Left ventricle myocardium inferior (tissue), 1 donor: ENCODE measurements around the gene TTC39A. TPM values are rescaled to one million over a fixed set of nuclear protein-coding genes. Genes with fewer than 3 reads are reported as not detected.
A peak's percentile ranks its signal among the peaks of the same experiment; 100 is the strongest.

Source experiments
- DNase-seq: peaks from one replicate; pipeline ENCODE4 v3.0.0-alpha.2; 2020
- H3K27ac ChIP-seq: fragments of 200-600 bp; replicated peaks from 2 replicates; pipeline ENCODE4 v1.8.0; 2021
- H3K27me3 ChIP-seq: fragments of 200-600 bp; 2 replicates; pipeline ENCODE4 v1.8.0; 2021; ENCODE audit warnings: low read depth
- H3K36me3 ChIP-seq: fragments of 200-600 bp; 2 replicates; pipeline ENCODE4 v1.8.0; 2021
- H3K4me1 ChIP-seq: fragments of 200-600 bp; 2 replicates; pipeline ENCODE4 v1.8.0; 2021
- H3K4me3 ChIP-seq: fragments of 200-600 bp; 2 replicates; pipeline ENCODE4 v1.8.0; 2021; ENCODE audit warnings: mild to moderate bottlenecking, moderate library complexity
- H3K9me3 ChIP-seq: fragments of 200-600 bp; replicated peaks from 2 replicates; pipeline ENCODE4 v1.8.0; 2021
- CTCF ChIP-seq: fragments of 200-600 bp; IDR thresholded peaks from 2 replicates; pipeline ENCODE4 v1.8.0; 2021; ENCODE audit warnings: antibody characterized with exemption, mild to moderate bottlenecking, borderline replicate concordance
- intact Hi-C: fragments of 100-400 bp; cut with micrococcal nuclease; formaldehyde crosslinking; loops from one replicate; pipeline ENCODE4 v1.11.0; 2022
- total RNA-seq: library from RNA; stranded (reverse); fragmentation: NEBNext Ultra II Directional; extraction: Animal tissue kit (Norgen Biotek cat#: 25700); gene quantifications from one replicate; pipeline ENCODE4 v1.2.1, GENCODE V29; 2021
- donor health status: DM: no; HTN: yes; CAD: no; lungs with severe emphysema.

TTC39A gene
- total RNA-seq, 1 donor from 2014 or later, result 25.7 TPM

- H3K4me3 ChIP-seq, result no peak overlapping the region
- DNase-seq, result no peak
- H3K36me3 ChIP-seq, result no peaks in the 10 kb centered on the region
- no peak for TF ChIP-seq CTCF
- no peaks in the 10 kb centered on the region for H3K9me3 ChIP-seq
- peaks cover 12% of the 10 kb centered on the region for H3K27me3 ChIP-seq
- no peak overlapping the region for H3K27ac ChIP-seq
- intact Hi-C loops, result no loop called here
- H3K4me1 ChIP-seq, result no peaks in the 10 kb centered on the region
These were observed 6.3 kb upstream of the TTC39A start for GRCh38 chr1:51336711-51337110.

- Histone ChIP-seq H3K27me3 (peaks cover 19% of the 10 kb centered on the region), H3K9me3 (no peaks in the 10 kb centered on the region), H3K4me3 (no peak overlapping the region), H3K4me1 (peaks cover 7% of the 10 kb centered on the region), H3K27ac (no peak overlapping the region), H3K36me3 (no peaks in the 10 kb centered on the region)
- intact Hi-C loops, result no loop called here
- no peak for TF ChIP-seq CTCF
- DNase-seq, result no peak
These were observed 5.6 kb upstream of the TTC39A start for GRCh38 chr1:51336004-51336403.

GRCh38 chr1:51331206-51332100, 1.1 kb upstream of the TTC39A start:
- DNase-seq, result no peak
- Histone ChIP-seq H3K9me3 (no peaks in the 10 kb centered on the region), H3K36me3 (no peaks in the 10 kb centered on the region), H3K27ac (peak overlapping the region; percentile 87), H3K27me3 (peaks cover 35% of the 10 kb centered on the region), H3K4me3 (peak overlapping the region; percentile 69), H3K4me1 (peaks cover 32% of the 10 kb centered on the region)
- no peak for TF ChIP-seq CTCF
- intact Hi-C loops, result no loop called here

GRCh38 chr1:51329443-51330325, 678 bp downstream of the TTC39A start:
- intact Hi-C loops, result no loop called here
- H3K9me3 ChIP-seq, result no peaks in the 10 kb centered on the region
- peak overlapping the region; percentile 87 for H3K27ac ChIP-seq
- H3K4me1 ChIP-seq, result peaks cover 42% of the 10 kb centered on the region
- TF ChIP-seq CTCF, result no peak
- H3K27me3 ChIP-seq, result peaks cover 35% of the 10 kb centered on the region
- peak overlapping the region; percentile 57 for H3K4me3 ChIP-seq
- peak; percentile 68 for DNase-seq
- H3K36me3 ChIP-seq, result no peaks in the 10 kb centered on the region

- intact Hi-C loops, result no loop called here
- Histone ChIP-seq H3K4me3 (no peak overlapping the region), H3K36me3 (no peaks in the 10 kb centered on the region), H3K4me1 (peaks cover 42% of the 10 kb centered on the region), H3K27ac (peak overlapping the region; percentile 87), H3K9me3 (no peaks in the 10 kb centered on the region), H3K27me3 (peaks cover 35% of the 10 kb centered on the region)
- no peak for DNase-seq
- TF ChIP-seq CTCF, result no peak
These were observed 1.4 kb downstream of the TTC39A start for GRCh38 chr1:51328926-51329325.
